GM18867 (cell line): ENCODE data around the gene TBC1D32.
"Not testable (repeated sequence)": the region's sequence is repeated elsewhere in the genome, so short reads cannot be mapped to it uniquely, and the experiment has no call there.

ENCODE experiments used
- ATAC-seq: cut with Tn5 transposase; IDR thresholded peaks from one replicate; pipeline ENCODE4 v1.9.1; 2021; ENCODE audit warnings: mild to moderate bottlenecking, moderate library complexity; ENCODE audit not compliant: unreplicated experiment

Gene TBC1D32

DNA sequence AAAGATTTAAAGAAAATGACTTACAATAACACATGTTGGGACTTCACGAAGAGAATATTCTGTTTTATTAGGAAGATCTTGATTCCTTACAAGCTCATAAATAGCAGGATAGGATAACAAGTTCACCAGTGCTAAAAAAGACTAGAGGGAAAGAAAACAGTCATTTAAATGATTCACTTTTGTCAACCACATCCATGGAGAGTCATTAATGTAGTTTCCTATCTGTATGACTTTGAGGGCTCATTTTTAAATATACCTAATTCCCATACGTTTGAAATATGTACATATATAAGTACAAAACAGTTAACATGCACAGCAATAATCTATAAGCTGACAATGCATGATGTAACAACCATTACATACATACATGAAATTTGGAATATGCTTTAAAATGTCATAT, 111.1 kb downstream of the TBC1D32 start:
- ATAC-seq, result no peak

DNA sequence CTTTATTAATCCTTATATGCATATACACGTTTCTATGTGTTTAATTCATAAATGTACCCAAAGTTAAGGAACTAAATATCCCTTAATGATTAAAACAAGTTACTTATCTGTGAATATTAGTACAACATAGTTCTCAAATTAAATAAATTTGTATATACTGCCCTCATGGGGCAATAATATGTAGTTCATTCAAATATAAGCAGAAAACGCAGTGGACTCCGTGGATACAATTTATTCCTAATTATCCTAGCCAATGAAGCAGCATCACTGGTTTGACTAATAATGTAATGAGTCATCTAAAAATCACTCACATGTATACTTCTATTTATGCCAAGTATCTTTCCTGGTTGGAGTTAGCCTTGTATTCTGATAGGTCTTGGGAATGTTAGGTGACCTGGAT, 111.6 kb downstream of the TBC1D32 start:
- ATAC-seq, result no peak

DNA sequence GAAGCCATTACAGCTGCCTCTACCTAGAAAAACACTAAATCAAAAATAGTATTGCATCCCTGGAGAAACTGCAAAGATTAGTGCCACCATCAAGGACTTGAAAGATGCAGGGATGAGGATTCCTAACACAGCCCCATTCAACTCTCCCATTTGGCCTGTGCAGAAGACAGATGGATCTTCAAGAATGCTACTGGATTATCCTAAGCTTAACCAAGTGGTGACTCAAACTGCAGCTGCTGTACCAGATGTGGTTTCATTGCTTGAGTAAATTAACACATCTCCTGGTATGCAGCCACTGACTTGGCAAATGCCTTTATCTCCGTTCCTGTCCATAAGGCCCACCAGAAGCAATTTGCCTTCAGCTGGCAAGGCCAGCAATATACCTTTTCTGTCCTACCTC, 117.4 kb downstream of the TBC1D32 start:
- ATAC-seq, result no peak

DNA sequence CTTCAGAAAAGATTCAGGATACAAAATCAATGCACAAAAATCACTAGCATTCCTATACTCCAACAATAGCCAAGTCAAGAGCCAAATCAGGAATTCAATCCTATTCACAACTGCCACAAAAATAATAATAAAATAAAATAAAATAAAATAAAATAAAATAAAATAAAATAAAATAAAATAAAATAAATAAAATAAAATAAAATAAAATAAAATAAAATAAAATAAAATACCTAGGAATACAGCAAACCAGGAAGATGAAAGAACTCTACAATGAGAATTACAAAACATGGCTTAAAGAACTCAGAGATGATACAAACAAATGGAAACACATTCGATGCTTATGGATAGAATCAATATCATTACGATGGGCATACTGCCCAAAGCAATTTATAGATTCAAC, 120.9 kb downstream of the TBC1D32 start:
- not testable (repeated sequence) for ATAC-seq

- no peak for ATAC-seq
Observed at GRCh38 chr6:121210943-121211342, 123.3 kb downstream of the TBC1D32 start.

GRCh38 chr6:121205569-121205968, 128.7 kb downstream of the TBC1D32 start:
- ATAC-seq, result no peak

DNA sequence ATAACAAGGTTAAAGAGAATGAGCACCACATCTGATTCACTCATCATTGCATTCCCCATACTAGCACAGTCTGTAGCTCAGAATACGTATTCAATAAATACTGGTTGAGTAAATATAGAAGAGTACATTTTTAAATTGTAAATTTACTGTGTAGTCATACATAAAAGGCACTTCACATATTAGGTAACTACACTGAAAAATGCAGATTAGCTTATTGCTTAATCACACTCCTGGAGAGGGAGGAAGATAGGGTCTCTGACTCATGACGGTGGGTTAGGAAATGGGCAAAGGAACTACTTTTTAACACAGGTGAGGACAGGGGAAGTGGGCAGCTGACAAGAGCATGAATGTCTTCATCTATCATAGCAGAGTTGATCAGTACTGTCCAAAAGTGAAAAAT, 133.2 kb downstream of the TBC1D32 start:
- no peak for ATAC-seq

- ATAC-seq, result not testable (repeated sequence)
Observed at GRCh38 chr6:121196042-121196441, 138.2 kb downstream of the TBC1D32 start.

- no peak for ATAC-seq
Observed at GRCh38 chr6:121190122-121190521, 144.2 kb downstream of the TBC1D32 start.

DNA sequence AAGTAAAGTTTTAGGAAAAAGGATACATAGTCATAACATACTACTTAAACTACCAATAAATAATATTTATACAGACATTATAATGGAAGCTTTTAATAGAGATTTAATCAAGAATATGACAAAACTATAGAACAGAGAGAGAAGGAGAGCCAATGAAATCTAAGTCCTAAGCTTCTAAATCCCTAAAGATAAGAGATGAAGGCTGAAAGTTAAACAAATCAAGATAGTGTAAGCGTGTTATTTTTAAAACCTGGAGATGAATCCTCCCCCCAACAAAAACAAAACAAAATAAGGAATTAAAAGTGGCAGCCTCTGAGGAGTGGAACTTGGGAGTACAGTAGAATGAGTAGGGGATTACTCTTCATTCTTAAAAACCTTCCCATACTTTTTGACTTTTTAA, 145.9 kb downstream of the TBC1D32 start:
- no peak for ATAC-seq

DNA sequence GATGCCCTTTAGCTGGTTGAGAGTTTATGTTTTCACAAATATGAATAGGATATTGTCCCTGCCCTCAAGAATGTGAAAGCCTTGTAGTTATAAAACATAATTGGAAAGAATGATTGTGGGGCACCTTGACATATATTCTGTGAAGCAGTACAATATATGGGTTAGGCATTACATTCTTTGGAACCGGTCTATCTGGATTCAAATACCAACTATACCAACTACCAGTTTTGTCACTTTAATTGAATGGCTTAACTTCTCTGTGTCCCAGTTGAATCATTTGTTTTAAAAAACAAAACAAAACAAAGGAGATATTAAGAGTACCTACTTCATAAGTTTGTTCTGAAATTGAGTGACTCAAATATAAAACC, 146.5 kb downstream of the TBC1D32 start:
- ATAC-seq, result no peak

GRCh38 chr6:121187200-121187832, 147.0 kb downstream of the TBC1D32 start:
- ATAC-seq, result no peak

GRCh38 chr6:121183742-121184141, 150.5 kb downstream of the TBC1D32 start:
- no peak for ATAC-seq

- no peak for ATAC-seq
Observed at GRCh38 chr6:121175827-121176226, 158.5 kb downstream of the TBC1D32 start.

DNA sequence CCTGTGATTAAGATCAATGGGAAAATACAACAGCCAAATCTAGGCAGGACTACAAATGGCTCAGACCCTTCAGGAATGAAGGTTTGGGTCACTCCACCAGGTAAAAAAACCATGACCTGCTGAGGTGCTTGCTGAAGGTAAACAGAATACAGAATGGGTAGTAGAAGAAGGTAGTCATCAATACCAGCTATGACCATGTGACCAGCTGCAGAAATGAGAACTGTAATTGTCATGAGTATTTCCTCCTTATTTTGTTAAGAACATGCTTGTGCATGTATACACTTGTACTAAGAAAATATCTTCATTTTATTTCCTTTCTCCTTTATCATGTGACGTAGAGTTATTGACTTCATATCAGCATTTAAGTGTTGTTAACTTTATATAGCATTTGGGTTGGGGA, 161.8 kb downstream of the TBC1D32 start:
- not testable (repeated sequence) for ATAC-seq

DNA sequence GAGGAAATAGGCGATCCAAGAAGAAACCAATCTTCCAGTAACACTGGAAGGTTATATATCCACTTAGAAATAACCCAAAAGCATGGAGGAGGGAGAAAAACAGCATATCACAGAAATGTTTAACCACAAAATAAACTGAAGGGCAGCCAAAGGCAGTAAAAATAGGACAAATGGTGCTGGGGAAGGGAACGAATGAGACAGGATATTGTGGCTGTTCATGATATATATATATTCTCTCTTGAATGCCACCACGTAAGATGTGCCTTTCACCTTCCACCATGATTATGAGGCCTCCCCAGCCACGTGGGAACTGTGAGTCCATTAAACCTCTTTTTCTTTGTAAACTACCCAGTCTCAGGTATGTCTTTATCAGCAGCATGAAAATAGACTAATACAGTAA, 162.4 kb downstream of the TBC1D32 start:
- ATAC-seq, result no peak

DNA sequence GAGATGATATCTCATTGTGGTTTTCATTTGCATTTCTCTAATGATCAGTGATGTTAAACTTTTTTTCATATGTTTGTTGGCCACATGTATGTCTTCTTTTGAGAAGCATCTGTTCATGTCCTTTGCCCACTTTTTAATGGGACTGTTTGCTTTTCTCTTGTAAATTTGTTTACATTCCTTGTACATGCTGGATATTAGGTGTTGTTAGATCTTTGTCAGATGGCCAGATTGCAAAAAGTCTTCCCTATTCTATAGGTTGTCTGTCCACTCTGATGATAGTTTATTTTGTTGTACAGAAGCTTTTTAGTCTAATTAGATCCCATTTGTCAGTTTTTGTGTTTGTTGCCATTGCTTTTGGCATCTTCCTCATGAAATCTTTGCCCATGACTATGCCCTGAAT, 172.4 kb downstream of the TBC1D32 start:
- no peak for ATAC-seq

DNA sequence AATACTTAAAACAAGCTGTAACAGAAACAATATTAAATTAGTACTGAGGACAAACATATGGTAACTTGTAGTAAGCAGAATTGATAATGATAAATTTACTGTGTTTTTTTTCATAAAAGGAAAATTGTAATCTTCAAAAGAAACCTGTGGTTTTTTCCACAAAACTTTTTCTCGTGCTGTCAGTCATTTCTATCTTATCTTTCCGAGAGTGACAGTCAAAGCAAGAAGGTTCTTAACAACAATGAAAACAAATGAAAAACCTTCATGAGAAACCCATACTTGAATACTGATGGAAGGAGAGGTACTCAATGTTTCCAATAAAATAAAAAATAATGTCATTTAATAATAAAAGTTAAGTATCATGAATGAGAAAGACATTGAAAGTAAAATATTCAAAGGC, 174.0 kb downstream of the TBC1D32 start:
- no peak for ATAC-seq

GRCh38 chr6:121158891-121159290, 175.4 kb downstream of the TBC1D32 start:
- no peak for ATAC-seq

- no peak for ATAC-seq
Observed at GRCh38 chr6:121158438-121158837, 175.8 kb downstream of the TBC1D32 start.

DNA sequence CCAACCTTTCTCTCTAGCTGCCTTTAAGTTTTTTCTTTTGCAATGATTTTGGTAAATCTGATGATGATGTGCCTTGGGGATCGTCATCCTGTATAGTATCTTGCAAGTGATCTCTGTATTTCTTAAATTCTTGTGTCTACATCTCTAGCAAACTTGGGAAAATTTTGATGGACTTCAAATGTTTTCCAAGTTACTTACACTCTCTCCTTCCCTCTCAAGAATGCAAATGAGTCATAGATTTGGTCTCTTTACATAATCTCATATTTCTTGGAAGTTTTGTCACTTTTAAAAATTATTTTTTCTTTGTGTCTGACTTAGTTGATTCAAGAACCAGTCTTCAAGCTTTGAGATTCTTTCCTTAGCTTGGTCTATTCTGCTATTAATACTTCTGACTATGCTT, 176.4 kb downstream of the TBC1D32 start:
- no peak for ATAC-seq

- ATAC-seq, result no peak
Observed at GRCh38 chr6:121143476-121143875, 190.8 kb downstream of the TBC1D32 start.

DNA sequence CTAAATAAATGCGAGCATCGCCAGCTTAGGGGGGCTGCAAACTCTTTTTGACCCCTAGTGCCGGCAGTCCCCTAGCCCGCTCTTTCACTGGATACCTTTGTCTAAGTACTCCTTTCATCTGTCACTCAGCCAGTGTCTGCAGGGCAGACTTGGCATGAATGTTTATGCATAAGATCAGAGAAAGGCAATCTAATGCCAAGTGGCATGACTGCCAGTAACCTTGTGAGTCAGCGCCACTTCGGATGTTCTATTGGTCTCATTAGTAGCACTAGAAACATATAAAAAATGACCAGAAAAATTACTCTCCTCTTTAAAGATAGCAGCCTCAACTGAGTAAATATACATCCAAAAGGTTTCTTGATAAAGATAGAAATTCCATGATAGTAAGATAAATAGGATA, 192.2 kb downstream of the TBC1D32 start:
- no peak for ATAC-seq
